SK-N-SH (cell line): ENCODE measurements around the gene RAE1. TPM values are rescaled to one million over a fixed set of nuclear protein-coding genes. Genes with fewer than 3 reads are reported as not detected.

ENCODE experiments used
- CTCF ChIA-PET: fragments of 300-600, 350-600 bp; formaldehyde crosslinking; extraction: SDS; loops from one replicate; lab custom pipeline; 2021; lab: Yijun Ruan, JAX
- POLR2A ChIA-PET: fragments of 350-600 bp; sonication (Branson Sonifier 250); formaldehyde crosslinking; extraction: SDS; loops from one replicate; lab custom pipeline; 2020; ENCODE audit warnings: antibody characterized with exemption, inconsistent platforms; lab: Yijun Ruan, JAX
- DNase-seq: peaks from one replicate; pipeline ENCODE4 v3.0.0; 2012
- H2AFZ ChIP-seq: fragments of 200-600 bp; sonication (generic); 2 replicates; pipeline ENCODE4 v1.8.1; 2016; ENCODE audit warnings: antibody characterized with exemption, mild to moderate bottlenecking, low read depth
- H3F3A ChIP-seq: fragments of 200-600 bp; sonication (generic); replicated peaks from 2 replicates; pipeline ENCODE3; 2016; ENCODE audit warnings: antibody characterized with exemption, mild to moderate bottlenecking; ENCODE audit not compliant: insufficient read depth
- H3K27ac ChIP-seq, 2 experiments: fragments of 200-500 bp in 1 of 2; fragments of 200-600 bp in 1 of 2; sonication (Bioruptor generic) in 1 of 2; sonication (generic), shearing (Covaris generic) in 1 of 2; 2 replicates each; pipeline versions ENCODE4 v1.5.1 to v1.6.1; 2014 to 2016; ENCODE audit warnings: low read depth in 2 of 2, inconsistent platforms in 1 of 2, low read length in 1 of 2, mild to moderate bottlenecking in 1 of 2, mixed read lengths in 1 of 2
- H3K27me3 ChIP-seq: fragments of 200-600 bp; sonication (generic), shearing (Covaris generic); 2 replicates; pipeline ENCODE4 v1.6.1; 2016; ENCODE audit warnings: mixed run types; ENCODE audit not compliant: insufficient read depth
- H3K36me3 ChIP-seq, 2 experiments: fragments of 200-500 bp in 1 of 2; fragments of 200-600 bp in 1 of 2; sonication (Bioruptor generic) in 1 of 2; sonication (generic) in 1 of 2; replicated peaks in 1 of 2; 2 replicates each; pipeline versions ENCODE3 to v1.5.1; 2014 to 2016; ENCODE audit warnings: low read length in 1 of 2, mild to moderate bottlenecking in 1 of 2; ENCODE audit not compliant: insufficient read depth in 2 of 2, control insufficient read depth in 1 of 2
- H3K4me1 ChIP-seq, 2 experiments: fragments of 200-500 bp in 1 of 2; fragments of 200-600 bp in 1 of 2; sonication (Bioruptor generic) in 1 of 2; sonication (generic), shearing (Covaris generic) in 1 of 2; 2 replicates each; pipeline versions ENCODE4 v1.5.1 to v1.6.1; 2014 to 2016; ENCODE audit warnings: low read depth in 1 of 2, low read length in 1 of 2, mixed run types in 1 of 2; ENCODE audit not compliant: insufficient read depth in 2 of 2, control insufficient read depth in 1 of 2
- H3K4me2 ChIP-seq: fragments of 200-600 bp; sonication (generic), shearing (Covaris generic); 2 replicates; pipeline ENCODE4 v1.6.1; 2017; ENCODE audit warnings: mixed run types
- H3K4me3 ChIP-seq, 2 experiments: fragments of 200-500 bp in 1 of 2; fragments of 200-600 bp in 1 of 2; sonication (Bioruptor generic) in 1 of 2; sonication (generic), shearing (Covaris generic) in 1 of 2; 2 replicates each; pipeline versions ENCODE4 v1.5.1 to v1.8.1; 2014 to 2016; ENCODE audit warnings: low read depth in 2 of 2, inconsistent platforms in 1 of 2, low read length in 1 of 2, mild to moderate bottlenecking in 1 of 2, mixed read lengths in 1 of 2, moderate library complexity in 1 of 2
- H3K79me2 ChIP-seq: fragments of 200-600 bp; sonication (generic); 2 replicates; pipeline ENCODE4 v1.8.1; 2017; ENCODE audit warnings: mild to moderate bottlenecking; ENCODE audit not compliant: insufficient read depth
- H3K9ac ChIP-seq: fragments of 200-600 bp; sonication (generic); 2 replicates; pipeline ENCODE4 v1.6.1; 2017; ENCODE audit warnings: mixed run types
- H3K9me2 ChIP-seq: fragments of 200-600 bp; sonication (generic); 2 replicates; pipeline ENCODE4 v1.6.1; 2017; ENCODE audit warnings: mixed run types
- H3K9me3 ChIP-seq: fragments of 200-600 bp; sonication (generic); 2 replicates; pipeline ENCODE4 v1.6.1; 2017; ENCODE audit warnings: mixed run types, mild to moderate bottlenecking, moderate library complexity
- H4K20me1 ChIP-seq: fragments of 200-600 bp; sonication (generic); 2 replicates; pipeline ENCODE4 v1.6.1; 2017; ENCODE audit warnings: mild to moderate bottlenecking, mixed run types; ENCODE audit not compliant: insufficient read depth
- CHD2 ChIP-seq: fragments of 150-350 bp; IDR thresholded peaks from 2 replicates; pipeline ENCODE4 v1.6.1; 2018; ENCODE audit warnings: low read length; ENCODE audit not compliant: partially characterized antibody
- EP300 ChIP-seq, 2 experiments: IDR thresholded peaks; 2 replicates each; pipeline versions ENCODE4 v1.4.0 to v1.6.1; 2012; ENCODE audit warnings: borderline replicate concordance in 1 of 2, low read depth in 1 of 2, low read length in 1 of 2
- FOSL2 ChIP-seq: IDR thresholded peaks from 2 replicates; pipeline ENCODE4 v1.4.0; 2012; ENCODE audit warnings: low read depth, mild to moderate bottlenecking, moderate library complexity, borderline replicate concordance
- GABPA ChIP-seq: IDR thresholded peaks from 2 replicates; pipeline ENCODE4 v1.4.0; 2012; ENCODE audit warnings: low read depth, mild to moderate bottlenecking
- JUND ChIP-seq: IDR thresholded peaks from 2 replicates; pipeline ENCODE4 v1.4.0; 2012
- MEF2A ChIP-seq: IDR thresholded peaks from 2 replicates; pipeline ENCODE4 v1.4.0; 2012; ENCODE audit warnings: low read depth, borderline replicate concordance
- MXI1 ChIP-seq: IDR thresholded peaks from 2 replicates; pipeline ENCODE4 v1.6.1; 2012; ENCODE audit warnings: mild to moderate bottlenecking, low read depth, low read length, improper control_type of control experiment
- RAD21 ChIP-seq: IDR thresholded peaks from 2 replicates; pipeline ENCODE4 v1.6.1; 2012; ENCODE audit warnings: mild to moderate bottlenecking, low read length
- RCOR1 ChIP-seq: fragments of 150-350 bp; IDR thresholded peaks from 2 replicates; pipeline ENCODE4 v1.6.1; 2017; ENCODE audit warnings: antibody characterized with exemption, low read length
- RXRA ChIP-seq: IDR thresholded peaks from 2 replicates; pipeline ENCODE4 v1.4.0; 2012; ENCODE audit warnings: low read depth, mild to moderate bottlenecking, borderline replicate concordance
- TAF1 ChIP-seq: IDR thresholded peaks from 2 replicates; pipeline ENCODE4 v1.6.1; 2012; ENCODE audit warnings: low read depth, mild to moderate bottlenecking, low read length, moderate library complexity, borderline replicate concordance
- TCF12 ChIP-seq: IDR thresholded peaks from 2 replicates; pipeline ENCODE4 v1.4.0; 2012
- TEAD4 ChIP-seq: IDR thresholded peaks from 2 replicates; pipeline ENCODE4 v1.4.0; 2012; ENCODE audit warnings: mild to moderate bottlenecking, borderline replicate concordance; ENCODE audit not compliant: insufficient read depth
- YY1 ChIP-seq: IDR thresholded peaks from 2 replicates; pipeline ENCODE4 v1.4.0; 2012; ENCODE audit warnings: low read depth, mild to moderate bottlenecking
- WGBS: methylation state at CpG from one replicate; pipeline ENCODE4 v1.1.6; 2017; ENCODE audit warnings: low lambda C conversion rate; 5-methylcytosine and 5-hydroxymethylcytosine counted together
- polyA plus RNA-seq, 3 experiments: library from polyadenylated mRNA; depleted of rRNA; stranded (reverse); fragments of >200 nt; gene quantifications; 2 replicates each; pipeline ENCODE4 v1.2.3, GENCODE V29; 2012
- TF ChIP-seq, protein P1 (sequence below): IDR thresholded peaks from 2 replicates; pipeline ENCODE4 v1.4.0; 2012; ENCODE audit warnings: low read depth, borderline replicate concordance
- TF ChIP-seq, protein P2 (sequence below): fragments of 200-600 bp; sonication (generic); IDR thresholded peaks from 2 replicates; pipeline ENCODE4 v1.6.1; 2017; ENCODE audit warnings: antibody characterized with exemption, mild to moderate bottlenecking, moderate library complexity
- TF ChIP-seq, protein P3 (sequence below): IDR thresholded peaks from 2 replicates; pipeline ENCODE4; 2012
- TF ChIP-seq, protein P4 (sequence below): IDR thresholded peaks from 2 replicates; pipeline ENCODE4 v1.4.0; 2012; ENCODE audit warnings: low read depth
- TF ChIP-seq, protein P5 (sequence below): fragments of 150-350 bp; IDR thresholded peaks from 2 replicates; pipeline ENCODE4 v1.6.1; 2016; ENCODE audit warnings: mild to moderate bottlenecking, low read depth, low read length
- TF ChIP-seq, protein P6 (sequence below): IDR thresholded peaks from 2 replicates; pipeline ENCODE4 v1.4.0; 2012; ENCODE audit warnings: low read depth, borderline replicate concordance

The RAE1 gene
- polyA plus RNA-seq, 1 of the 3 experiments (the other 2 are of a cell fraction): 82.4 TPM

DNA sequence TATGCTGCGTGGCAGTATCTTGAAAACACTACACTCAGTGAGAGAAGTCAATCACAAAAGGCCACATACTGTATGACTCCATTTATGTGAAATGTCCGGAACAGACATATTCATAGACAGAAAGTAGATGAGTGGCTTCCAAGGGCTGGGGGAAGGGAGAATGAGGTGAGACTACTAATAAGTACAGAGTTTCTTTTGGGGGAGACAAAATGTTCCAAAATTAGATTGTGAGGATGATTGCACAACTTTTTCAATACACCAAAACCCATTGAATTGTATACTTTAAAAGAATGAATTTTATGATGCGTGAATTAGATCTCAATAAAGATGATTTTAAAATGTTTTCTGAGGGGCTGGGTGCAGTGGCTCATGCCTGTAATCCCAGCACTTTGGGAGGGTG, 30.7 kb upstream of the RAE1 start:
- CTCF ChIA-PET: interaction anchor here (3.4 to 14.4 kb wide), 2 partner anchors 26 to 229 kb away, joined by 11 to 128 read pairs; no protein-coding TSS in a partner anchor

More for the DNA sequence above, 30.7 kb upstream of the RAE1 start:
- no peaks in the 10 kb centered on the region for H3K9me3 ChIP-seq
- POLR2A ChIA-PET: no interaction called here
- TF ChIP-seq GABPA: no peak
- TF ChIP-seq MXI1: no peak
- TF ChIP-seq RAD21: no peak
- TF ChIP-seq, protein P1, sequence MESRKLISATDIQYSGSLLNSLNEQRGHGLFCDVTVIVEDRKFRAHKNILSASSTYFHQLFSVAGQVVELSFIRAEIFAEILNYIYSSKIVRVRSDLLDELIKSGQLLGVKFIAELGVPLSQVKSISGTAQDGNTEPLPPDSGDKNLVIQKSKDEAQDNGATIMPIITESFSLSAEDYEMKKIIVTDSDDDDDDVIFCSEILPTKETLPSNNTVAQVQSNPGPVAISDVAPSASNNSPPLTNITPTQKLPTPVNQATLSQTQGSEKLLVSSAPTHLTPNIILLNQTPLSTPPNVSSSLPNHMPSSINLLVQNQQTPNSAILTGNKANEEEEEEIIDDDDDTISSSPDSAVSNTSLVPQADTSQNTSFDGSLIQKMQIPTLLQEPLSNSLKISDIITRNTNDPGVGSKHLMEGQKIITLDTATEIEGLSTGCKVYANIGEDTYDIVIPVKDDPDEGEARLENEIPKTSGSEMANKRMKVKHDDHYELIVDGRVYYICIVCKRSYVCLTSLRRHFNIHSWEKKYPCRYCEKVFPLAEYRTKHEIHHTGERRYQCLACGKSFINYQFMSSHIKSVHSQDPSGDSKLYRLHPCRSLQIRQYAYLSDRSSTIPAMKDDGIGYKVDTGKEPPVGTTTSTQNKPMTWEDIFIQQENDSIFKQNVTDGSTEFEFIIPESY: no peak
- TF ChIP-seq, protein P2, sequence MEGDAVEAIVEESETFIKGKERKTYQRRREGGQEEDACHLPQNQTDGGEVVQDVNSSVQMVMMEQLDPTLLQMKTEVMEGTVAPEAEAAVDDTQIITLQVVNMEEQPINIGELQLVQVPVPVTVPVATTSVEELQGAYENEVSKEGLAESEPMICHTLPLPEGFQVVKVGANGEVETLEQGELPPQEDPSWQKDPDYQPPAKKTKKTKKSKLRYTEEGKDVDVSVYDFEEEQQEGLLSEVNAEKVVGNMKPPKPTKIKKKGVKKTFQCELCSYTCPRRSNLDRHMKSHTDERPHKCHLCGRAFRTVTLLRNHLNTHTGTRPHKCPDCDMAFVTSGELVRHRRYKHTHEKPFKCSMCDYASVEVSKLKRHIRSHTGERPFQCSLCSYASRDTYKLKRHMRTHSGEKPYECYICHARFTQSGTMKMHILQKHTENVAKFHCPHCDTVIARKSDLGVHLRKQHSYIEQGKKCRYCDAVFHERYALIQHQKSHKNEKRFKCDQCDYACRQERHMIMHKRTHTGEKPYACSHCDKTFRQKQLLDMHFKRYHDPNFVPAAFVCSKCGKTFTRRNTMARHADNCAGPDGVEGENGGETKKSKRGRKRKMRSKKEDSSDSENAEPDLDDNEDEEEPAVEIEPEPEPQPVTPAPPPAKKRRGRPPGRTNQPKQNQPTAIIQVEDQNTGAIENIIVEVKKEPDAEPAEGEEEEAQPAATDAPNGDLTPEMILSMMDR: no peak
- TF ChIP-seq FOSL2: no peak
- TF ChIP-seq, protein P3, sequence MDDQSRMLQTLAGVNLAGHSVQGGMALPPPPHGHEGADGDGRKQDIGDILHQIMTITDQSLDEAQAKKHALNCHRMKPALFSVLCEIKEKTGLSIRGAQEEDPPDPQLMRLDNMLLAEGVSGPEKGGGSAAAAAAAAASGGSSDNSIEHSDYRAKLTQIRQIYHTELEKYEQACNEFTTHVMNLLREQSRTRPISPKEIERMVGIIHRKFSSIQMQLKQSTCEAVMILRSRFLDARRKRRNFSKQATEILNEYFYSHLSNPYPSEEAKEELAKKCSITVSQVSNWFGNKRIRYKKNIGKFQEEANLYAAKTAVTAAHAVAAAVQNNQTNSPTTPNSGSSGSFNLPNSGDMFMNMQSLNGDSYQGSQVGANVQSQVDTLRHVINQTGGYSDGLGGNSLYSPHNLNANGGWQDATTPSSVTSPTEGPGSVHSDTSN: no peak
- TF ChIP-seq EP300 (IDR thresholded peaks at IDR 0.05; ENCODE audit: borderline replicate concordance in 1 of 2, low read depth in 1 of 2, low read length in 1 of 2): no peak
- no peak for TF ChIP-seq TEAD4
- TF ChIP-seq YY1: no peak
- TF ChIP-seq TAF1: no peak
- TF ChIP-seq, protein P4, sequence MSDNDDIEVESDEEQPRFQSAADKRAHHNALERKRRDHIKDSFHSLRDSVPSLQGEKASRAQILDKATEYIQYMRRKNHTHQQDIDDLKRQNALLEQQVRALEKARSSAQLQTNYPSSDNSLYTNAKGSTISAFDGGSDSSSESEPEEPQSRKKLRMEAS: no peak
- TF ChIP-seq, protein P5, sequence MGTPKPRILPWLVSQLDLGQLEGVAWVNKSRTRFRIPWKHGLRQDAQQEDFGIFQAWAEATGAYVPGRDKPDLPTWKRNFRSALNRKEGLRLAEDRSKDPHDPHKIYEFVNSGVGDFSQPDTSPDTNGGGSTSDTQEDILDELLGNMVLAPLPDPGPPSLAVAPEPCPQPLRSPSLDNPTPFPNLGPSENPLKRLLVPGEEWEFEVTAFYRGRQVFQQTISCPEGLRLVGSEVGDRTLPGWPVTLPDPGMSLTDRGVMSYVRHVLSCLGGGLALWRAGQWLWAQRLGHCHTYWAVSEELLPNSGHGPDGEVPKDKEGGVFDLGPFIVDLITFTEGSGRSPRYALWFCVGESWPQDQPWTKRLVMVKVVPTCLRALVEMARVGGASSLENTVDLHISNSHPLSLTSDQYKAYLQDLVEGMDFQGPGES: no peak
- TF ChIP-seq CHD2: no peak
- TF ChIP-seq RXRA: no peak
- no peak for TF ChIP-seq MEF2A
- TF ChIP-seq RCOR1: no peak
- TF ChIP-seq TCF12: no peak
- TF ChIP-seq, protein P6, sequence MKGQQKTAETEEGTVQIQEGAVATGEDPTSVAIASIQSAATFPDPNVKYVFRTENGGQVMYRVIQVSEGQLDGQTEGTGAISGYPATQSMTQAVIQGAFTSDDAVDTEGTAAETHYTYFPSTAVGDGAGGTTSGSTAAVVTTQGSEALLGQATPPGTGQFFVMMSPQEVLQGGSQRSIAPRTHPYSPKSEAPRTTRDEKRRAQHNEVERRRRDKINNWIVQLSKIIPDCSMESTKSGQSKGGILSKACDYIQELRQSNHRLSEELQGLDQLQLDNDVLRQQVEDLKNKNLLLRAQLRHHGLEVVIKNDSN: no peak
- no peak for TF ChIP-seq JUND
- TF ChIP-seq, all 33 proteins: peak for 0
- Histone ChIP-seq H3K4me2 (no peak overlapping the region), H4K20me1 (no peaks in the 10 kb centered on the region), H3F3A (no peaks in the 10 kb centered on the region), H3K4me1 (no peaks in the 10 kb centered on the region; a peak in 1 of 4 replicates), H3K4me3 (no peak overlapping the region), H2AFZ (no peak overlapping the region), H3K27ac (no peak overlapping the region), H3K36me3 (no peaks in the 10 kb centered on the region), H3K9ac (no peak overlapping the region), H3K9me2 (no peaks in the 10 kb centered on the region), H3K27me3 (0 out of 2 replicates have a peak, but pooled peaks cover 3% of the 10 kb centered on the region), H3K79me2 (no peaks in the 10 kb centered on the region)
- 55% methylated on average over 3 of the region's 3 CpGs for WGBS
- DNase-seq: no peak
